Astrocyte (in vitro differentiated cells and primary cell): ENCODE results near the gene GRID2.

Experiments
- EZH2 ChIP-seq: IDR thresholded peaks from 2 replicates; pipeline ENCODE4 v1.6.1; 2012; ENCODE audit warnings: mild to moderate bottlenecking, low read length, inconsistent platforms; ENCODE audit not compliant: insufficient read depth
- TF ChIP-seq, protein P1 (sequence below): IDR thresholded peaks from 2 replicates; pipeline ENCODE4 v1.5.1; 2011; ENCODE audit warnings: low read depth, mild to moderate bottlenecking, inconsistent platforms, low read length, moderate library complexity; ENCODE audit not compliant: insufficient read depth

GRCh38 chr4:93334003-93334402 lies 1030.2 kb downstream of the GRID2 start:
- TF ChIP-seq, protein P1, sequence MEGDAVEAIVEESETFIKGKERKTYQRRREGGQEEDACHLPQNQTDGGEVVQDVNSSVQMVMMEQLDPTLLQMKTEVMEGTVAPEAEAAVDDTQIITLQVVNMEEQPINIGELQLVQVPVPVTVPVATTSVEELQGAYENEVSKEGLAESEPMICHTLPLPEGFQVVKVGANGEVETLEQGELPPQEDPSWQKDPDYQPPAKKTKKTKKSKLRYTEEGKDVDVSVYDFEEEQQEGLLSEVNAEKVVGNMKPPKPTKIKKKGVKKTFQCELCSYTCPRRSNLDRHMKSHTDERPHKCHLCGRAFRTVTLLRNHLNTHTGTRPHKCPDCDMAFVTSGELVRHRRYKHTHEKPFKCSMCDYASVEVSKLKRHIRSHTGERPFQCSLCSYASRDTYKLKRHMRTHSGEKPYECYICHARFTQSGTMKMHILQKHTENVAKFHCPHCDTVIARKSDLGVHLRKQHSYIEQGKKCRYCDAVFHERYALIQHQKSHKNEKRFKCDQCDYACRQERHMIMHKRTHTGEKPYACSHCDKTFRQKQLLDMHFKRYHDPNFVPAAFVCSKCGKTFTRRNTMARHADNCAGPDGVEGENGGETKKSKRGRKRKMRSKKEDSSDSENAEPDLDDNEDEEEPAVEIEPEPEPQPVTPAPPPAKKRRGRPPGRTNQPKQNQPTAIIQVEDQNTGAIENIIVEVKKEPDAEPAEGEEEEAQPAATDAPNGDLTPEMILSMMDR = no peak
- TF ChIP-seq EZH2 = no peak
